ENCODE data around the gene ZBTB32.

GRCh38 chr19:35712567-35713505 lies 8.5 kb downstream of the ZBTB32 start:
- no peak for TF ChIP-seq EZH2phosphoT487 (IDR thresholded peaks at IDR 0.05; ENCODE audit: borderline replicate concordance, low read length)
- TF ChIP-seq, protein P1, sequence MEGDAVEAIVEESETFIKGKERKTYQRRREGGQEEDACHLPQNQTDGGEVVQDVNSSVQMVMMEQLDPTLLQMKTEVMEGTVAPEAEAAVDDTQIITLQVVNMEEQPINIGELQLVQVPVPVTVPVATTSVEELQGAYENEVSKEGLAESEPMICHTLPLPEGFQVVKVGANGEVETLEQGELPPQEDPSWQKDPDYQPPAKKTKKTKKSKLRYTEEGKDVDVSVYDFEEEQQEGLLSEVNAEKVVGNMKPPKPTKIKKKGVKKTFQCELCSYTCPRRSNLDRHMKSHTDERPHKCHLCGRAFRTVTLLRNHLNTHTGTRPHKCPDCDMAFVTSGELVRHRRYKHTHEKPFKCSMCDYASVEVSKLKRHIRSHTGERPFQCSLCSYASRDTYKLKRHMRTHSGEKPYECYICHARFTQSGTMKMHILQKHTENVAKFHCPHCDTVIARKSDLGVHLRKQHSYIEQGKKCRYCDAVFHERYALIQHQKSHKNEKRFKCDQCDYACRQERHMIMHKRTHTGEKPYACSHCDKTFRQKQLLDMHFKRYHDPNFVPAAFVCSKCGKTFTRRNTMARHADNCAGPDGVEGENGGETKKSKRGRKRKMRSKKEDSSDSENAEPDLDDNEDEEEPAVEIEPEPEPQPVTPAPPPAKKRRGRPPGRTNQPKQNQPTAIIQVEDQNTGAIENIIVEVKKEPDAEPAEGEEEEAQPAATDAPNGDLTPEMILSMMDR (conservative IDR thresholded peaks at IDR 0.05; ENCODE audit: low read depth, low read length) = no peak
